ENCODE data around the gene ABLIM2. TPM values are rescaled to one million over a fixed set of nuclear protein-coding genes. Genes with fewer than 3 reads are reported as not detected.

Gene ABLIM2
- total and polyA plus RNA-seq, 2 of the 13 experiments (the other 11 are each of a cell fraction or from before 2014, with no cell fraction given) = 0.20 to 0.37 TPM

- BruUV-seq (replicated peaks) = no TSS peak
- no peak overlapping the region for H2AFZ ChIP-seq (ENCODE audit: low read length)
- peak overlapping the region; percentile 70 for H3K4me2 ChIP-seq (ENCODE audit: low read depth, low read length)
- TF ChIP-seq ARID5B (CRISPR knock-in tag; IDR thresholded peaks at IDR 0.05) (0 out of 2 replicates have a peak, but pooled peaks have one; percentile 18), PHF21A (CRISPR knock-in tag; IDR thresholded peaks at IDR 0.05) (peak; percentile 73), PTBP1 (IDR thresholded peaks at IDR 0.05; ENCODE audit: low read depth, low read length, poor library complexity, severe bottlenecking) (no peak), SRF (IDR thresholded peaks at IDR 0.05; ENCODE audit: low read depth, low read length) (no peak), TRIM24 (CRISPR knock-in tag; IDR thresholded peaks at IDR 0.05) (no peak), ISX (CRISPR knock-in tag; conservative IDR thresholded peaks at IDR 0.05) (no peak), HMG20A (CRISPR knock-in tag; IDR thresholded peaks at IDR 0.05; ENCODE audit: borderline replicate concordance) (no peak), ZNF124 (CRISPR knock-in tag; IDR thresholded peaks at IDR 0.05) (no peak)
- TF ChIP-seq, protein P1, sequence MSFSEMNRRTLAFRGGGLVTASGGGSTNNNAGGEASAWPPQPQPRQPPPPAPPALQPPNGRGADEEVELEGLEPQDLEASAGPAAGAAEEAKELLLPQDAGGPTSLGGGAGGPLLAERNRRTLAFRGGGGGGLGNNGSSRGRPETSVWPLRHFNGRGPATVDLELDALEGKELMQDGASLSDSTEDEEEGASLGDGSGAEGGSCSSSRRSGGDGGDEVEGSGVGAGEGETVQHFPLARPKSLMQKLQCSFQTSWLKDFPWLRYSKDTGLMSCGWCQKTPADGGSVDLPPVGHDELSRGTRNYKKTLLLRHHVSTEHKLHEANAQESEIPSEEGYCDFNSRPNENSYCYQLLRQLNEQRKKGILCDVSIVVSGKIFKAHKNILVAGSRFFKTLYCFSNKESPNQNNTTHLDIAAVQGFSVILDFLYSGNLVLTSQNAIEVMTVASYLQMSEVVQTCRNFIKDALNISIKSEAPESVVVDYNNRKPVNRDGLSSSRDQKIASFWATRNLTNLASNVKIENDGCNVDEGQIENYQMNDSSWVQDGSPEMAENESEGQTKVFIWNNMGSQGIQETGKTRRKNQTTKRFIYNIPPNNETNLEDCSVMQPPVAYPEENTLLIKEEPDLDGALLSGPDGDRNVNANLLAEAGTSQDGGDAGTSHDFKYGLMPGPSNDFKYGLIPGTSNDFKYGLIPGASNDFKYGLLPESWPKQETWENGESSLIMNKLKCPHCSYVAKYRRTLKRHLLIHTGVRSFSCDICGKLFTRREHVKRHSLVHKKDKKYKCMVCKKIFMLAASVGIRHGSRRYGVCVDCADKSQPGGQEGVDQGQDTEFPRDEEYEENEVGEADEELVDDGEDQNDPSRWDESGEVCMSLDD (CRISPR knock-in tag; IDR thresholded peaks at IDR 0.05; ENCODE audit: borderline replicate concordance) = no peak
- TF ChIP-seq, protein P2, sequence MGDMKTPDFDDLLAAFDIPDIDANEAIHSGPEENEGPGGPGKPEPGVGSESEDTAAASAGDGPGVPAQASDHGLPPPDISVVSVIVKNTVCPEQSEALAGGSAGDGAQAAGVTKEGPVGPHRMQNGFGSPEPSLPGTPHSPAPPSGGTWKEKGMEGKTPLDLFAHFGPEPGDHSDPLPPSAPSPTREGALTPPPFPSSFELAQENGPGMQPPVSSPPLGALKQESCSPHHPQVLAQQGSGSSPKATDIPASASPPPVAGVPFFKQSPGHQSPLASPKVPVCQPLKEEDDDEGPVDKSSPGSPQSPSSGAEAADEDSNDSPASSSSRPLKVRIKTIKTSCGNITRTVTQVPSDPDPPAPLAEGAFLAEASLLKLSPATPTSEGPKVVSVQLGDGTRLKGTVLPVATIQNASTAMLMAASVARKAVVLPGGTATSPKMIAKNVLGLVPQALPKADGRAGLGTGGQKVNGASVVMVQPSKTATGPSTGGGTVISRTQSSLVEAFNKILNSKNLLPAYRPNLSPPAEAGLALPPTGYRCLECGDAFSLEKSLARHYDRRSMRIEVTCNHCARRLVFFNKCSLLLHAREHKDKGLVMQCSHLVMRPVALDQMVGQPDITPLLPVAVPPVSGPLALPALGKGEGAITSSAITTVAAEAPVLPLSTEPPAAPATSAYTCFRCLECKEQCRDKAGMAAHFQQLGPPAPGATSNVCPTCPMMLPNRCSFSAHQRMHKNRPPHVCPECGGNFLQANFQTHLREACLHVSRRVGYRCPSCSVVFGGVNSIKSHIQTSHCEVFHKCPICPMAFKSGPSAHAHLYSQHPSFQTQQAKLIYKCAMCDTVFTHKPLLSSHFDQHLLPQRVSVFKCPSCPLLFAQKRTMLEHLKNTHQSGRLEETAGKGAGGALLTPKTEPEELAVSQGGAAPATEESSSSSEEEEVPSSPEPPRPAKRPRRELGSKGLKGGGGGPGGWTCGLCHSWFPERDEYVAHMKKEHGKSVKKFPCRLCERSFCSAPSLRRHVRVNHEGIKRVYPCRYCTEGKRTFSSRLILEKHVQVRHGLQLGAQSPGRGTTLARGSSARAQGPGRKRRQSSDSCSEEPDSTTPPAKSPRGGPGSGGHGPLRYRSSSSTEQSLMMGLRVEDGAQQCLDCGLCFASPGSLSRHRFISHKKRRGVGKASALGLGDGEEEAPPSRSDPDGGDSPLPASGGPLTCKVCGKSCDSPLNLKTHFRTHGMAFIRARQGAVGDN (CRISPR knock-in tag; IDR thresholded peaks at IDR 0.05) = peak; percentile 82
Observed at GRCh38 chr4:8191136-8191747, 32.6 kb upstream of the ABLIM2 start.

More at GRCh38 chr4:8191136-8191747, 32.6 kb upstream of the ABLIM2 start:
- intact Hi-C loops (cut with micrococcal nuclease; ENCODE audit: unreplicated experiment) = loop anchor here (5.0 kb wide), 1 partner anchor 51 kb away; no protein-coding TSS in a partner anchor
- ChIA-PET CTCF (ENCODE audit: low intra/inter-chr PET ratio, low total read pairs) (interaction anchor here (1.1 kb wide), 1 partner anchor 14 kb away, joined by 3 read pairs; no protein-coding TSS in a partner anchor), POLR2A (interaction anchor here (1.2 kb wide), 1 partner anchor 15 kb away, joined by 3 read pairs; no protein-coding TSS in a partner anchor)
- Histone ChIP-seq H3K9ac (ENCODE audit: insufficient read depth, low read depth, low read length) (peak overlapping the region; percentile 28), H4K20me1 (ENCODE audit: insufficient read depth, low read length) (no peaks in the 10 kb centered on the region), H3K36me3 (replicated peaks in 1 of 2; ENCODE audit: control insufficient read depth in 1 of 2, insufficient read depth in 2 of 2, low read length in 2 of 2) (no peaks in the 10 kb centered on the region), H3K4me3 (replicated peaks in 1 of 3; ENCODE audit: insufficient read depth in 1 of 3, low read depth in 2 of 3, low read length in 3 of 3) (peak overlapping the region in 2 of 3 experiments; percentile 31 to 49; a peak in 3 of 6 replicates), H3K79me2 (ENCODE audit: insufficient read depth, low read length) (no peaks in the 10 kb centered on the region), H3K4me1 (ENCODE audit: insufficient read depth, low read length) (peaks cover 66% of the 10 kb centered on the region), H3K27ac (ENCODE audit: extremely low read length, insufficient read depth, low read length) (no peak overlapping the region), H3K27me3 (ENCODE audit: control insufficient read depth in 1 of 2, insufficient read depth in 2 of 2, low read length in 2 of 2) (peaks cover 7 to 50% of the 10 kb centered on the region in 2 experiments; a peak in 3 of 5 replicates), H3K9me3 (ENCODE audit: low read length) (no peaks in the 10 kb centered on the region)
- ATAC-seq (peak; percentile 25), DNase-seq (ENCODE audit: low spot score) (peak; percentile 33), FAIRE-seq (no peak)
- in situ Hi-C loops (cut with HindIII; ENCODE audit: extremely low pct_ligation_motif_present, low pct_unique_long_range_greater_than_20kb) = no loop called here
- 11% methylated on average over 12 of the region's 23 CpGs for WGBS (ENCODE audit: low lambda C conversion rate)

All from HepG2 (cell line).